Stimulated activated CD8-positive, alpha-beta memory T cell treated with anti-CD3 and anti-CD28 coated beads, Interleukin-4, amount 100 ng/mL, for 1 hour (primary cell): Measurements from ENCODE around the gene MVB12B.
"Not testable (repeated sequence)": the region's sequence is repeated elsewhere in the genome, so short reads cannot be mapped to it uniquely, and the experiment has no call there.

Source experiments
- DNase-seq, 2 donors: peaks; one replicate each; pipeline ENCODE4 v3.0.0-alpha.2; 2020; ENCODE audit warnings: low read depth in 2 of 2, low spot score in 1 of 2

The MVB12B gene

GRCh38 chr9:126468141-126468825 lies 141.7 kb downstream of the MVB12B start:
- DNase-seq = no peak

GRCh38 chr9:126470241-126470993 lies 143.8 kb downstream of the MVB12B start:
- DNase-seq = no peak

GRCh38 chr9:126471084-126471624 lies 144.5 kb downstream of the MVB12B start:
- DNase-seq = peak; percentile 40 to 46

GRCh38 chr9:126472198-126472947 lies 145.7 kb downstream of the MVB12B start:
- no peak for DNase-seq

- no peak for DNase-seq
Measured at GRCh38 chr9:126472948-126473298, 146.3 kb downstream of the MVB12B start.

- no peak for DNase-seq
Measured at GRCh38 chr9:126474206-126474765, 147.7 kb downstream of the MVB12B start.

- no peak for DNase-seq
Measured at GRCh38 chr9:126474786-126475485, 148.3 kb downstream of the MVB12B start.

GRCh38 chr9:126475933-126476555 lies 149.4 kb downstream of the MVB12B start:
- DNase-seq = no peak

- DNase-seq = not testable (repeated sequence)
Measured at GRCh38 chr9:126477432-126477831, 150.8 kb downstream of the MVB12B start.

GRCh38 chr9:126478216-126478981 lies 151.8 kb downstream of the MVB12B start:
- DNase-seq = no peak

- no peak for DNase-seq
Measured at GRCh38 chr9:126479515-126479914, 152.9 kb downstream of the MVB12B start.

- DNase-seq = no peak
Measured at GRCh38 chr9:126480813-126481212, 154.2 kb downstream of the MVB12B start.

GRCh38 chr9:126481862-126482261 lies 155.2 kb downstream of the MVB12B start:
- no peak for DNase-seq

GRCh38 chr9:126482361-126483044 lies 155.9 kb downstream of the MVB12B start:
- no peak for DNase-seq

GRCh38 chr9:126483468-126484073 lies 156.9 kb downstream of the MVB12B start:
- DNase-seq = no peak

GRCh38 chr9:126485662-126486061 lies 159.0 kb downstream of the MVB12B start:
- DNase-seq = no peak

GRCh38 chr9:126486276-126486675 lies 159.6 kb downstream of the MVB12B start:
- no peak for DNase-seq

- no peak for DNase-seq
Measured at GRCh38 chr9:126487856-126488255, 161.2 kb downstream of the MVB12B start.

GRCh38 chr9:126488310-126488709 lies 161.7 kb downstream of the MVB12B start:
- DNase-seq = no peak
